H9 (cell line): Measurements from ENCODE around the gene STARD4. TPM values are rescaled to one million over a fixed set of nuclear protein-coding genes. Genes with fewer than 3 reads are reported as not detected.

ENCODE experiments used
- DNase-seq: peaks from one replicate; pipeline ENCODE4 v3.0.0-alpha.2; 2017
- H2AFZ ChIP-seq: one replicate; pipeline ENCODE4 v1.6.1; 2013; ENCODE audit warnings: mild to moderate bottlenecking, low read length, control low read depth, moderate library complexity
- H2AK5ac ChIP-seq: 2 replicates; pipeline ENCODE4 v1.6.1; 2013; ENCODE audit warnings: low read length, control low read depth, mixed read lengths; ENCODE audit not compliant: insufficient read length
- H2BK120ac ChIP-seq: one replicate; pipeline ENCODE4 v1.6.1; 2013; ENCODE audit warnings: low read depth, mild to moderate bottlenecking, low read length, control low read depth, inconsistent platforms; ENCODE audit not compliant: poor library complexity, severe bottlenecking
- H2BK12ac ChIP-seq: 2 replicates; pipeline ENCODE4 v1.6.1; 2013; ENCODE audit warnings: low read length, control low read depth, mixed read lengths, low read depth; ENCODE audit not compliant: insufficient read length
- H2BK15ac ChIP-seq: 2 replicates; pipeline ENCODE4 v1.6.1; 2013; ENCODE audit warnings: low read depth, low read length, control low read depth
- H2BK20ac ChIP-seq: one replicate; pipeline ENCODE4 v1.6.1; 2013; ENCODE audit warnings: low read depth, mild to moderate bottlenecking, low read length, control low read depth, inconsistent platforms; ENCODE audit not compliant: poor library complexity, severe bottlenecking
- H2BK5ac ChIP-seq: 2 replicates; pipeline ENCODE4 v1.6.1; 2013; ENCODE audit warnings: low read length, control low read depth, mixed read lengths; ENCODE audit not compliant: insufficient read length
- H3K14ac ChIP-seq: 2 replicates; pipeline ENCODE4 v1.6.1; 2013; ENCODE audit warnings: low read length, control low read depth; ENCODE audit not compliant: insufficient read depth
- H3K18ac ChIP-seq: 2 replicates; pipeline ENCODE4 v1.6.1; 2013; ENCODE audit warnings: low read depth, mild to moderate bottlenecking, mixed read lengths, low read length, control low read depth; ENCODE audit not compliant: insufficient read length
- H3K23ac ChIP-seq: 2 replicates; pipeline ENCODE4 v1.6.1; 2013; ENCODE audit warnings: low read length, control low read depth, mixed read lengths, low read depth; ENCODE audit not compliant: insufficient read length
- H3K23me2 ChIP-seq: 2 replicates; pipeline ENCODE4 v1.6.1; 2013; ENCODE audit warnings: low read depth, mild to moderate bottlenecking, mixed read lengths, low read length, control low read depth; ENCODE audit not compliant: insufficient read length, poor library complexity, severe bottlenecking
- H3K27ac ChIP-seq: 2 replicates; pipeline ENCODE4 v1.5.1; 2013; ENCODE audit warnings: low read length, control low read depth, mixed read lengths, low read depth; ENCODE audit not compliant: insufficient read length
- H3K27me3 ChIP-seq: 2 replicates; pipeline ENCODE4 v1.6.1; 2013; ENCODE audit warnings: low read length, control low read depth, inconsistent platforms; ENCODE audit not compliant: insufficient read depth
- H3K4ac ChIP-seq: 2 replicates; pipeline ENCODE4 v1.6.1; 2013; ENCODE audit warnings: low read depth, mild to moderate bottlenecking, control low read depth, inconsistent platforms, low read length, moderate library complexity
- H3K4me1 ChIP-seq: 2 replicates; pipeline ENCODE4 v1.6.1; 2013; ENCODE audit warnings: low read length, control low read depth, inconsistent platforms; ENCODE audit not compliant: insufficient read depth
- H3K4me2 ChIP-seq: 2 replicates; pipeline ENCODE4 v1.6.1; 2013; ENCODE audit warnings: low read length, control low read depth, mixed read lengths; ENCODE audit not compliant: insufficient read length, insufficient read depth
- H3K56ac ChIP-seq: 2 replicates; pipeline ENCODE4 v1.6.1; 2013; ENCODE audit warnings: low read depth, mild to moderate bottlenecking, mixed read lengths, low read length, control low read depth; ENCODE audit not compliant: insufficient read length
- H3K79me1 ChIP-seq: 2 replicates; pipeline ENCODE4 v1.6.1; 2013; ENCODE audit warnings: low read depth, mild to moderate bottlenecking, moderate library complexity, low read length, control low read depth, inconsistent platforms; ENCODE audit not compliant: insufficient read depth, poor library complexity, severe bottlenecking
- H3K79me2 ChIP-seq: 2 replicates; pipeline ENCODE4 v1.6.1; 2013; ENCODE audit warnings: low read length, control low read depth, inconsistent platforms; ENCODE audit not compliant: insufficient read depth
- H3K9ac ChIP-seq: 2 replicates; pipeline ENCODE4 v1.6.1; 2013; ENCODE audit warnings: low read length, control low read depth, mixed read lengths; ENCODE audit not compliant: insufficient read length; ENCODE audit errors: extremely low read depth
- H3K9me3 ChIP-seq: one replicate; pipeline ENCODE4 v1.6.1; 2013; ENCODE audit warnings: low read depth, low read length, inconsistent platforms; ENCODE audit not compliant: control insufficient read depth
- H3T11ph ChIP-seq: one replicate; pipeline ENCODE4 v1.6.1; 2013; ENCODE audit warnings: mild to moderate bottlenecking, low read length, control low read depth, inconsistent platforms
- H4K20me1 ChIP-seq: one replicate; pipeline ENCODE4 v1.6.1; 2013; ENCODE audit not compliant: control insufficient read depth, insufficient read length, insufficient read depth
- H4K5ac ChIP-seq: 2 replicates; pipeline ENCODE4 v1.6.1; 2013; ENCODE audit warnings: low read depth, mild to moderate bottlenecking, mixed read lengths, low read length, control low read depth; ENCODE audit not compliant: insufficient read length
- H4K8ac ChIP-seq: replicated peaks from 2 replicates; pipeline ENCODE4 v1.6.1; 2013; ENCODE audit warnings: low read length, control low read depth, mixed read lengths, low read depth; ENCODE audit not compliant: insufficient read length
- H4K91ac ChIP-seq: 2 replicates; pipeline ENCODE4 v1.6.1; 2013; ENCODE audit warnings: low read depth, mild to moderate bottlenecking, moderate library complexity, mixed read lengths, low read length, control low read depth; ENCODE audit not compliant: insufficient read length
- H3K27ac Mint-ChIP-seq, 3 experiments: 2 replicates in 2 of 3; 3 replicates in 1 of 3; pipeline ENCODE4 v1.8.0; 2020 to 2021; ENCODE audit warnings: mixed read lengths in 3 of 3, mild to moderate bottlenecking in 1 of 3, moderate library complexity in 1 of 3
- H3K27me3 Mint-ChIP-seq: 2 replicates; pipeline ENCODE4 v1.8.0; 2021; ENCODE audit warnings: low read depth, mild to moderate bottlenecking, moderate library complexity, mixed read lengths
- H3K36me3 Mint-ChIP-seq, 3 experiments: 2 replicates in 2 of 3; 3 replicates in 1 of 3; pipeline ENCODE4 v1.8.0; 2020 to 2021; ENCODE audit warnings: low read depth in 3 of 3, mixed read lengths in 3 of 3; ENCODE audit not compliant: insufficient read depth in 1 of 3
- H3K4me1 Mint-ChIP-seq, 2 experiments: 2 replicates each; pipeline ENCODE4 v1.8.0; 2020; ENCODE audit warnings: mixed read lengths in 2 of 2
- H3K4me3 Mint-ChIP-seq, 2 experiments: 2 replicates in 1 of 2; 3 replicates in 1 of 2; pipeline ENCODE4 v1.8.0; 2020 to 2021; ENCODE audit warnings: mild to moderate bottlenecking in 2 of 2, mixed read lengths in 2 of 2, moderate library complexity in 1 of 2
- H3K9me3 Mint-ChIP-seq, 2 experiments: 2 replicates in 1 of 2; 3 replicates in 1 of 2; pipeline ENCODE4 v1.8.0; 2020; ENCODE audit warnings: mild to moderate bottlenecking in 2 of 2, mixed read lengths in 2 of 2, moderate library complexity in 1 of 2
- WGBS: extraction: QIAGEN DNeasy Blood & Tissue Kit; methylation state at CpG from one replicate; pipeline ENCODE4 v1.1.7; 2013; ENCODE audit warnings: missing lambda C conversion rate, low lambda C conversion rate, mixed read lengths; ENCODE audit not compliant: insufficient read length; ENCODE audit errors: extremely low coverage; 5-methylcytosine and 5-hydroxymethylcytosine counted together
- long read RNA-seq: library from polyadenylated mRNA; unstranded; transcript quantifications from one replicate; pipeline ENCODE4 v2.0.0, GENCODE V29; 2020
- total RNA-seq: library from RNA; stranded (reverse); gene quantifications from 2 replicates; pipeline ENCODE4 v1.2.1, GENCODE V29; 2021
- TF ChIP-seq, protein P1 (sequence below): fragments of 200-600 bp; sonication (generic); conservative IDR thresholded peaks from 3 replicates; pipeline ENCODE4 v1.8.0; 2021; ENCODE audit warnings: antibody characterized with exemption, mild to moderate bottlenecking

Gene STARD4, protein sequence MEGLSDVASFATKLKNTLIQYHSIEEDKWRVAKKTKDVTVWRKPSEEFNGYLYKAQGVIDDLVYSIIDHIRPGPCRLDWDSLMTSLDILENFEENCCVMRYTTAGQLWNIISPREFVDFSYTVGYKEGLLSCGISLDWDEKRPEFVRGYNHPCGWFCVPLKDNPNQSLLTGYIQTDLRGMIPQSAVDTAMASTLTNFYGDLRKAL
- 27.1 and 28.7 TPM in 2 replicates for total RNA-seq
- long read RNA-seq, full-length matches to known transcripts = 97 of 121 reads
- long read RNA-seq, partial matches to known transcripts = 3 of 121 reads
- long read RNA-seq, other reads (novel, unspliced or antisense) = 21 of 121 reads

DNA sequence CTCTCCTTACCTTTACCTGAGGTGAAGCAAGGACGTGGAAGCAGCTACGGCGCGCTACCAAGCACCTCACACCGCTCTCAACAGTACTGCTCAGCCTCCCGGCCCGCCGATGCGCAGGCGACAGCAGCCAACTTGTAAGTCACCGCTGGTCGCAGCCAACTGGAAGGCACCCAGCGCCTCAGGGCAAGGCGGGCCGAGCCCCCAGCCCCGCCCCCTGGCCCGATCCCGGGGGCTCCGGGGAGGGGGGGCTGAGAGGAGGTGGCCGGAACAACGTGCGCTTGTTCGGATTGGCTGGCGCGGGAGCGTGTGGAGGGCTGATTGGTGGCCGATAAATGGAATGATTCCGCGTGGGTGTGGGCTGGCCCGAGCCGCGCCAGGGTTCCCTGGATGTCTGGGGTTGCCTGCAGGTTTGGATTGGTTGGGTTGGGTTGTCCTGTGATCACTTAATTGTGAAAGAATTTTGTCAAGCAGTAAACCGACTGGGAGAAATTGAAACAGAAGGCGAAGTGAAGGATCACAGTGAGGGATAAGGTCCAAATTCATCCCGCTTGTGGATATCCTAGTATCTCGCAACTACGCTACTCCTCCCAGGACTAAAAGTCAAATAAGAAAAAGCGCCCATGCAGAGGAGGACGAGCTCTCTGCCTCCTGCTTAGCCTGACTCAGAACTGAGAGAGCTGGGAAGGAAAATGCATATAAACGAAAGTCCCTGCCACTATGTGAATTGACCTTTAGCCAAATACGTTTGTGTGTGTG, at the start of gene STARD4:
STARD4 (minus strand) TSS at position 161 of the 756 bp plus-strand sequence. CDS start 5,102 bp downstream, outside the sequence.
- peak within 1 kb of the TSS; percentile 66 for H3K18ac ChIP-seq
- Mint-ChIP-seq H3K36me3 (no peaks in the 10 kb centered on the region; a peak in 1 of 7 replicates), H3K27ac (peak within 1 kb of the TSS; percentile 97 to 99 (median 99)), H3K4me1 (peaks cover 42 to 54% of the 10 kb centered on the region in 2 experiments), H3K27me3 (no peaks in the 10 kb centered on the region), H3K4me3 (peak within 1 kb of the TSS; percentile 85 to 96), H3K9me3 (no peaks in the 10 kb centered on the region)
- no peak within 1 kb of the TSS for H2BK15ac ChIP-seq
- peaks cover 35% of the 10 kb centered on the region for H3K79me2 ChIP-seq
- H4K8ac ChIP-seq = no peak within 1 kb of the TSS
- peaks cover 2% of the 10 kb centered on the region; the same call in 1 of the 2 replicates for H3K4me1 ChIP-seq
- no peak within 1 kb of the TSS for H4K91ac ChIP-seq
- no peak within 1 kb of the TSS for H2BK120ac ChIP-seq
- no peaks in the 10 kb centered on the region for H4K20me1 ChIP-seq
- no peak within 1 kb of the TSS for H3K23ac ChIP-seq
- WGBS = no CpG with 5 or more reads among the region's 41 CpGs
- H2AFZ ChIP-seq = no peak within 1 kb of the TSS
- no peak within 1 kb of the TSS for H3K4ac ChIP-seq
- H3T11ph ChIP-seq = no peak within 1 kb of the TSS
- no peak within 1 kb of the TSS for H4K5ac ChIP-seq
- H3K23me2 ChIP-seq = no peaks in the 10 kb centered on the region
- no peaks in the 10 kb centered on the region for H3K79me1 ChIP-seq
- peak within 1 kb of the TSS; percentile 75 for H3K9ac ChIP-seq
- no peaks in the 10 kb centered on the region for H3K27me3 ChIP-seq
- peak within 1 kb of the TSS; percentile 83 for H3K14ac ChIP-seq
- DNase-seq = peak; percentile 98
- H3K4me2 ChIP-seq = peak within 1 kb of the TSS; percentile 81
- no peak within 1 kb of the TSS for H2AK5ac ChIP-seq
- no peaks in the 10 kb centered on the region for H3K9me3 ChIP-seq
- TF ChIP-seq, protein P1, sequence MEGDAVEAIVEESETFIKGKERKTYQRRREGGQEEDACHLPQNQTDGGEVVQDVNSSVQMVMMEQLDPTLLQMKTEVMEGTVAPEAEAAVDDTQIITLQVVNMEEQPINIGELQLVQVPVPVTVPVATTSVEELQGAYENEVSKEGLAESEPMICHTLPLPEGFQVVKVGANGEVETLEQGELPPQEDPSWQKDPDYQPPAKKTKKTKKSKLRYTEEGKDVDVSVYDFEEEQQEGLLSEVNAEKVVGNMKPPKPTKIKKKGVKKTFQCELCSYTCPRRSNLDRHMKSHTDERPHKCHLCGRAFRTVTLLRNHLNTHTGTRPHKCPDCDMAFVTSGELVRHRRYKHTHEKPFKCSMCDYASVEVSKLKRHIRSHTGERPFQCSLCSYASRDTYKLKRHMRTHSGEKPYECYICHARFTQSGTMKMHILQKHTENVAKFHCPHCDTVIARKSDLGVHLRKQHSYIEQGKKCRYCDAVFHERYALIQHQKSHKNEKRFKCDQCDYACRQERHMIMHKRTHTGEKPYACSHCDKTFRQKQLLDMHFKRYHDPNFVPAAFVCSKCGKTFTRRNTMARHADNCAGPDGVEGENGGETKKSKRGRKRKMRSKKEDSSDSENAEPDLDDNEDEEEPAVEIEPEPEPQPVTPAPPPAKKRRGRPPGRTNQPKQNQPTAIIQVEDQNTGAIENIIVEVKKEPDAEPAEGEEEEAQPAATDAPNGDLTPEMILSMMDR = no peak
- H3K27ac ChIP-seq = peak within 1 kb of the TSS; percentile 90
- no peak within 1 kb of the TSS for H3K56ac ChIP-seq
- H2BK12ac ChIP-seq = no peak within 1 kb of the TSS
- H2BK5ac ChIP-seq = no peak within 1 kb of the TSS
- no peak within 1 kb of the TSS for H2BK20ac ChIP-seq
